Hypothalamus (tissue), 51 donors: ENCODE measurements around the gene GOSR1.
"Not testable (repeated sequence)": the region's sequence is repeated elsewhere in the genome, so short reads cannot be mapped to it uniquely, and the experiment has no call there.

Source experiments
- DNase-seq, 51 donors: peaks; one replicate each; lab custom pipeline; 2025; lab: John Stamatoyannopoulos, UW

The GOSR1 gene

DNA sequence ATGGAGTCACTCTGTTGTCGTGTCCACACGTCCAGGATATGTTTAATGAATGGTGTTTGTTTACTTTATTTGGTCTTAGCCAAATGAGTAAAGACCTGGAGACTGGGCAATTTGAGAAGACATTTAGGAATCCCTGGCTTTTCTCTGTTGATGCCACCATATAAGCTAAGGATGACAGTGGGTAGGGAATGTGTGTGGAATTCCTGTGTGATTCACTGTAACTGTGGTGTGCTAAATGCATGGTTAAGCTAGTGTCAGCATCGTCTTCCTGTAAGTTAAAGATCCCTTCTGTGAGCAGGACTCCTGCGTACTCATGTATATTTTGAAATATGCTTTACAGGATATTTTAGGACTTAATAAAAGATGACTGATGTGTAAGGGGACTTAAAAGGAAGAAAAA is 26.4 kb downstream of the GOSR1 start:
- DNase-seq: no peak

DNA sequence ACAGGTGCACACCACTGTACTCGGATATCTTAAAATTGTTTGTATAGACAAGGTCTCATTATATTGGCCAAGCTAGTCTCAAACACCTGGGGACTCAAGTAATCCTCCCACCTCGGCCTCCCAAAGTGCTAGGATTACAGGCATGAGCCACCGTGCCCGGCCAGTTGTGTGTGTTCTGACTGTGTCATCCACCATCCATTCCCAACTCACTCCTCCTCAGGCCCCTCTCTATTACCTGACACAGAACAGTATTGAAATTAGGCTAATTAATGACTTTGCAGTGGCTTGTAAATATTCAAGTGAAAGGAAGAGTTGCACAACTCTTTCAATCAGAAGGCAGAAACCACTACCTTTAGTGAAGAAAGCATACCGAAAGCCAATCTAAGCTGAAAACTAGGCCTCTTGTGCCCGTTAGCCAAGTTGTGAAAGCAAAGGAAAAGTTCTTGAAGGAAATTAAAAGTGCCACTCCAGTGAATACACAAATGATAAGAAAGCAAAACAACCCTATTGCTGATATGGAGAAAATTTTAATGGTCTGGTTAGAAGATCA is 28.7 kb downstream of the GOSR1 start:
- no peak for DNase-seq

DNA sequence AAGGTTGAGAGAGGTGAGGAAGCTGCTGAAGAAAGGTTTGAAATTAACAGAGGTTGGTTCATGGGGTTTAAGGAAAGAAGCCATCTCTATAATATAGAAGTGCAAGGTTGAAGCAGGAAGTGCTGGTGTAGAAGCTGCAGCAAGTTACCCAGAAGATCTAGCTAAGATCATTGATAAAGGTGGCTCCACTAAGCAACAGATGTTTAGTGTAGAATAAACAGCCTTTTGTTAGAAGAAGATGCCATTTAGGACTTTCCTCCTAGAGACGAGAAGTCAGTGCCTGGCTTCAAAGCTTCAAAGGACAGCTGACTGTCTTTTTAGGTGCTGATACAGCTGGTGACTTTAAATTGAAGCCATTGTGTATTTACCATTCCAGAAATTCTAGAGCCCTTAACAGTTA is 29.3 kb downstream of the GOSR1 start:
- DNase-seq: no peak

DNA sequence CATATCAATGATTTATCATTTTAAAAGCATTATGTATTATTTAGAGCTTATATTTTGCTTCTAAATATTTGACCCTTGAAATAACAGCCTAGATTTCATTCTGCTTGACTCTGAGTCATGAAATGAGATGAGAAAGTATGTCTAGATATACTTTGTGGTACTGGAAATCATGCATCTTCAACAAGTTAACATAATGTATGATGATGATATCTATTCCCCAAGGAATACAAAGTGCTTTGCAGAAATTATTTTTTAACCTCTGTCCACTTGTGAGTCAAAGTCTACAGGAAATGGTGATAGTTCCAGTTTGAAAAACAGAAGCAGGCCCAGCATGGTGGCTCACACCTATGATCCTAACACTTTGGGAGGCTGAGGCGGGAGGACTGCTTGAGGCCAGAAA is 36.1 kb downstream of the GOSR1 start:
- DNase-seq: no peak

DNA sequence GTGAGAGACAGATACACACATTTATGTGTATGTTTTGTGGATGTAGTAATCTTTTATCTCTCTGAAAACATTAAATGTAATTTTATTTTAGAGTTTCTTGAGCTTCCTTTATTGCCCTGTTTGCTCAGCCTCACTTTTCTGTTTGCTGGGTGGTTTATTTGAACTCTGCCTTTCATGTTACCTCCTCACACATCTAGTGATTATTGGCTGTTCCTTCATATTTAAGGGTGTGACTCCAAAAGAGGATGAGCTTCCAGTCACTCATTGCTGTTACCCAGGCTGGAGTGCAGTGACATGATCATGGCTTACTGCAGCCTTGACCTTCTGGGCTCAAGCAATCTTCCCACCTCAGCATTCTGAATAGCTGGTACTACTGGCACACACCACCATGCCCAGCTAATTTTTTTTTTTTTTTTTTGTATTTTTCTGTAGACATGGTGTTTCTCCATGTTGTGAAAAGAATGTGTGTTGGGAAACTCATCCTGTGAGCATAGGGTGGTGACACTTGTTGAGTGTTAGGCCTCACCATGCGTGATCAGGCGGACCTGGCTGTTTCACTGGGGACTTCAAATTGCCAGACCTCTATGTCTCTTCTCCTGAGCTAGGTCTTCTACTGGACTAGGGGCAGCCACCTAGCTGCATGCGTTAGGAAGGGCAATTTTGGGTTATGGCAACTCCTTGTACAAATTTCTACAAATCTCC is 37.8 kb downstream of the GOSR1 start:
- DNase-seq: no peak

DNA sequence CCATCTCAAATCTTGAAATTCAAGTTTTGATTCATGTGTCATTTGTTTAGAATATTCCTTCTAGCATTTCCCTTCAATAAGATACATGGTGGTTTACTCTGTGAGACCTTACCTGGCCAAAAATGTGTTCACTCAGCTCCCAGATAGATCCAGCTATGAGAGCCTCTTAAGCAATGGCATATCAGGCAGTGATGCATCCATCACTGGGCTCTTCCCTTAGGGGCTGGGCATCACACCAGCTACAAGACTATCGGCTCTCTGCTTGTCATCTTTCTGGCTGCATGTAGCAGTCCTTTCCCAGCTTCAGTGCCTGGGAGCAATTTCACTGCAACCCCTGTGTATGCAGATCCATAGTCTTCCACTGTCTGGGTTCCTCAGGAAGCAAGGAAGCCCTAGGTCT is 40.6 kb downstream of the GOSR1 start:
- DNase-seq: no peak

DNA sequence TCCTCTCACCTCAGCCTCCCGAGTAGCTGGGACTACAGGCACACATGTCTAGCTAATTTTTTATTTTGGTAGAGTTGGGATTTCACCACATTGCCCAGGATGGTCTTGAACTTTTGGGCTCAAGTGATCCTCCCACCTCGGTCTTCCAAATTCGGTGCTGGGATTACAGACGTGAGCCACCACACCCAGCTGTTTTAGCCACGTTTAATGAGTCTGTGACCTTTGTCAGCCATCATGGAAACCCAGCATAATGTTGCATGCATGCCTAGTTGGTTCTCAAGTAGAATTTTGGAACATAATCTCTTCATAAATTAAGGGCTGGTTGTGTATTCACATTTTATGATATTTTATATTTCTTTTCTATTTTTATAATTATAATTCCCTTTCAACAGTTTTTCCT is 42.0 kb downstream of the GOSR1 start:
- DNase-seq: no peak

DNA sequence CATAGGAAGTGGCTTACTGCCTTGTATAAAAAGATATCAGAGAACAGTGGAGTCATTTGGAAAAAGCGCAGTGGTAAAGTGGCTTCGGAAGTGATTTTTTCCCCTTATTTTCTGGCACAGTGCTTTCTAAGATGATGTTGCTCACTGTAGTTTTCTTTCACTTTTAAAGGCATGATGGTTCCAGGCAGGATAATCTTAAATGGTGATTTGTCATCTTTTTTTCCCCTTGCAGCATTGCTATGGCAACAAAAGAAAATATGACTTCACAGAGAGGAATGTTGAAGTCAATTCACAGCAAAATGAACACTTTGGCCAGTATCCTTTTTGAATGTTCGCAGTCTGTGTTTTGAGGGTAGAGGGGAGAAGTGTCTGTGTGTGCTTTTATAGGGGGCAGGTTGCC is 42.5 kb downstream of the GOSR1 start:
- no peak for DNase-seq

DNA sequence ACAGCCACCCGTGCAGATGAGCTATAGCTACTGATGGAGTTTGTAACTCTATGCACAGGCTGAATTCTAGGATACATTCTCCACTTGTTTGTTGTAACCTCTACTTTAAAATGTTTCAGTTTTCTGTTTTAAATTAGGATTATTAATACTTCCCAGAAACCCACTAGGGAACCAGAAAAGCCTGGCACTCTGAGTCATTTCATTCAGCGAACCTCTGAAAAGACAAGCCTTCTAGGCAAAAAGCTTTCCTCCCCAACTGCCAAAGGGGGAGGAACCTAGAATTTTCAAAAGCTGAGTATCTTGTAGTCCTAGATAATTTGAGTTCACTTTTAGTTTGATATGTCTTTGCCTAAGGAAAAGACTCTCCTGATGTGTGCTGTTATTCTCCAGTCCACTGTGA is 43.2 kb downstream of the GOSR1 start:
- peak in 3 of 51 donors; percentile 5 to 24 (median 7) for DNase-seq

DNA sequence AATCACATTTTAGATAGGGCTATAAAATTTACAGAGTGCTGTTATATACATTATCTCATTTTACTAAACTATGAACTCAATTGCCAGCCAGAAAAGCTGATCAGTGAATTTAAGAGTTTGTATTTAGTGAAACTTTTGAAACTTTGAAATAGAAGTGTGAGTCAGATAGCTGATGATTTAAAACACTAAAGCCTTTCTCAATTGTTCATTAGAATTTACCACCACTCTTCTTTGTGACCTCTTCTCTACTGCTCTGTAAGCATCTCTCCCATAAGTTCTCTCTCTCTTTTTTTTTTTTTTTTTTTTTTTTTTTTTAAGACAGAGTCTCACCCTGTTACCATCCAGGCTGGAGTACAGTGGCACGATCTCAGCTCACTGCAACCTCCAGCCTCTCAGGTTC is 43.7 kb downstream of the GOSR1 start:
- DNase-seq: no peak

DNA sequence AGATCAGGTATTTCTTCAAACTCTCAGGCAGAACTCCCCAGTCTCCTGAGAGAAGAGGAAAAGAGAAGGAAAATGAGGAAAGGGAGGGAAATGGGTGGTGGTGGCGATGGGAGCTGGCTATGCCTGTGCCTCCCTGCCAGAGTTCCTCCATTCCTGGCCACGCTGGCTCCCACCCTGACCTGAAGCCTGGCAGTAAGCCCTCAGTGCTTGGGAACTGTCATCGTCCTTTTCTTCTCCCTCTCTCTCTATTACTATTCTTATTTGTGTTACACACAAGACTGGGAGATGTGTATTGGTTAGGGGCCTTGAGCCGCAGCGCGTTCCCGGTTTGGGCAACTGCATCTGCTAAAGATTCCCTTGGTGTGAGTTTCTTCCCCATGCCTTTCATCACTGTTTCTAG is 44.6 kb downstream of the GOSR1 start:
- DNase-seq: no peak

DNA sequence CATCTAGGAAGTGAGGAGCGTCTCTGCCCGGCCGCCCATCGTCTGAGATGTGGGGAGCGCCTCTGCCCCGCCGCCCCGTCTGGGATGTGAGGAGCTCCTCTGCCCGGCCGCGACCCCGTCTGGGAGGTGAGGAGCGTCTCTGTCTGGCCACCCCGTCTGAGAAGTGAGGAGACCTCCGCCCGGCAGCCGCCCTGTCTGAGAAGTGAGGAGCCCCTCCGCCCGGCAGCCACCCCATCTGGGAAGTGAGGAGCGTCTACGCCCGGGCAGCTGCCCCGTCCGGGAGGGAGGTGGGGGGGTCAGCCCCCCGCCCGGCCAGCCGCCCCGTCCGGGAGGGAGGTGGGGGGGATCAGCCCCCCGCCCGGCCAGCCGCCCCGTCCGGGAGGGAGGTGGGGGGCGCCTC is 46.0 kb downstream of the GOSR1 start:
- DNase-seq: not testable (repeated sequence)

DNA sequence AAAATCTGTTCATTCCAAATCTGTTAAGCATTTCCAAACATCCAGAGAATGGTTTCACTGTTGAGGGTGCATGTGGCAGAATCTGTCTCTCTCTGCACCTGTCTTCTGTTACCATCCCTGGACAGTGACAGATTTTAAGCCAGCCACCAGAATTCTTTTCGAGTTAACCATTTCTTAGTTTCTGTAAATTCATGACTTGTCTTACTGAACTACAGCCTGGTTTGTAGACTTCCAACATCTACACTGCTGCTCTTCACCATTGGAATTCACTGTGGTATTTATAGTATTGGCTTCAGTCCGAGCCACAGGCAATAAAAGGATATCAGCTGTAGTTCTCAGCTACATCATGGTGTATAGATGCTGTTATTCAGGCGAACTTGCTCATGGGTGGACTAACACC is 47.6 kb downstream of the GOSR1 start:
- DNase-seq: no peak

DNA sequence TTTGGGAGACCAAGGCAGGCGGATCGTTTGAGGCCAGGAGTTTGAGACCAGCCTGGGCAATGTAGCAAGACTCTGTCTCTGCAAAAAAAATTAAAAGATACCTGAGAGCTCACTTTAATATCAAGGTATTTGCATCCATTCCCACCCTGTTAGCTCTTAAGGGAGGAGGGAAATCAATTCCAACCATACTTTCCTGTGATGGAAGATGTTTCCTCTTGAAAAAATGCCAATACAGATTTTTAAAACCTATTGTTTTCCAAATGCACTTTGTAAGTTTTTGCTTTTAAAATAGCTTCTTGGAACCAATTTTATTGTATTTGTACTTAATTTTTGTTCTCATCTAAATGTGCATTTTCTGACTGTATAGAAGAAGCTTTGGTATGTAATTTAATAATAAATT is 49.2 kb downstream of the GOSR1 start:
- DNase-seq: no peak

DNA sequence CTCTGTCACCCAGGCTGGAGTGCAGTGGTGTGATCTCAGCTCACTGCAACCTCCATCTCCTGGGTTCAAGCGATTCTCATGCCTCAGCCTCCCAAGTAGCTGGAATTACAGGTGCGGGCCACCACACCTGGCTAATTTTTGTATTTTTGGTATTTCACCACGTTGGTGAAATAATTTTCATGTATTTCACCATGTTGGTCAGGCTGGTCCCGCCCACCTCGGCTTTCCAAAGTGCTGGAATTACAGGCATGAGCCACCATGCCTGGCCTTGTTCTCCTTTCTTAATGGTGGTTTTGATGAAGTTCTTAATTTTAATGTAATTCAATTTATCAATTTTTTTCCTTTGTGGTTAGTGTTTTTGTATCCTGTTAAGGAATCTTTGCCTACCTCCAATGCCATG is 51.5 kb downstream of the GOSR1 start:
- DNase-seq: not testable (repeated sequence)

DNA sequence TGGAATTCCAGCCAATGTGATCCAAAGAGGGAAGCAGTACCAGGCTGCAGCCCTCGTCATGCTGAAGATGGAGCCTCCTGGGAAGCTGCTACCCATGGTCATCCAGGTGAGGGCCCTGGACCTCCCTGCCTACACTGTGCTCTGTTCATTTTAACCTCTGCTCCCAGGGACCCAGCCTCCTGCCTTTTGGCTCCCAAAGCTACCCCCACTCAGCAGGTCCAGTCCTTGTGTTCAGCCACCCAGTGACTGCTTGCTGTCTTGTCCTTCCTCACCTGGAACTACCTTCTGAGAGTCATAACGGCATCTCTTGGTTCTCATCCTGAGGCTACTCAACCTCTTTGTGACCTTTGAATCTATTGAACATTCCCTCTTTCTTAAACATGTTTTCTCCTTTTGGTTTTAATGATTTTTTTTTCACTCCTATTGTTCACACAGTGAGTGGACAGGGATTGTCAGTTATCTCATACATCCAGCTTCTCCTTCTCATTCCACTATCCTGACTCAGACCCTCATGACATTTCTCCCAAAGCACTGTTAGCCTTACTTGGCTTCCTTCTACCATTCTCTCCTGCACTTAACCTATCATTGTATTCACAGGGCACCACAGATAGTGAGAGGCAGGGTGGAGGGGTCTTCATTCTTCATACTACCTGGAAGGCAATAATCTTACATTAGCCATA is 53.3 kb downstream of the GOSR1 start:
- DNase-seq: no peak

DNA sequence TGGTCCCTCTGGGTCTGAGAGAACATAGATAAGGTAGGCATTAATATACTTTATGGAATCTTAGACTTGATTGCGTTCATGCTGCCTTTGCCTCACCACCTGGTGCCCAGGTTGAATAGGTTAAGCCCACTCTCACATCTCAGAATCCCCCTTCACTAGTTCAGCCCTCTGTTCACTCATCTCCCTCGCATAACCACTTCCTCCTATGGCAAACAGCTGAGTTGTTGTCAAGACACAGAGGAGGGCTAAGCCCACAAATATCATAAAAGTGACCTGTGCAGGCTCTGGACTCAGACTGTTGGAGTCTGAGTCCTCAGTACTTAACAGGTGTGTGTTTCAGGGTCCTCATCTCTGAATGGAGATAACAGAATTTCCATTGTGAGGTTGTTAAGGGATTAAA is 55.7 kb downstream of the GOSR1 start:
- no peak for DNase-seq

DNA sequence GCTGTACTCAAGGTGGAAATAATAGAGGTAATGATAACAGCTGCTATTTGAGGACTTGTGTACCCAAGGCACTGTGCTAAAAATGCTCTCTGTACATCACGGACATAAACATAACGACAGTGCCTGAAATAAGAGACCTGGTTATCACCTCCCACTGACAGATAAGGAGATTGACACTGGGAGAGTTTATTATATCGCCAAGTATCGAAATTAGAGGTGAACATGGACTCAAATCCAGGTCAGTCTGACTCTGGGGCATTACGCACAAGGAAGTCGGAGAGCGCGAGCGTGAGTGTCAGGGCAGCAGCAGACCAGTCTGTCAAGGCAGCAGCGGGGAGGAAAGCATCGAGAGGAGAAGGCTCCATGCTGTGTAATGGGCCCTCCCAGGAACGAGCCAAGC is 57.1 kb downstream of the GOSR1 start:
- no peak for DNase-seq

DNA sequence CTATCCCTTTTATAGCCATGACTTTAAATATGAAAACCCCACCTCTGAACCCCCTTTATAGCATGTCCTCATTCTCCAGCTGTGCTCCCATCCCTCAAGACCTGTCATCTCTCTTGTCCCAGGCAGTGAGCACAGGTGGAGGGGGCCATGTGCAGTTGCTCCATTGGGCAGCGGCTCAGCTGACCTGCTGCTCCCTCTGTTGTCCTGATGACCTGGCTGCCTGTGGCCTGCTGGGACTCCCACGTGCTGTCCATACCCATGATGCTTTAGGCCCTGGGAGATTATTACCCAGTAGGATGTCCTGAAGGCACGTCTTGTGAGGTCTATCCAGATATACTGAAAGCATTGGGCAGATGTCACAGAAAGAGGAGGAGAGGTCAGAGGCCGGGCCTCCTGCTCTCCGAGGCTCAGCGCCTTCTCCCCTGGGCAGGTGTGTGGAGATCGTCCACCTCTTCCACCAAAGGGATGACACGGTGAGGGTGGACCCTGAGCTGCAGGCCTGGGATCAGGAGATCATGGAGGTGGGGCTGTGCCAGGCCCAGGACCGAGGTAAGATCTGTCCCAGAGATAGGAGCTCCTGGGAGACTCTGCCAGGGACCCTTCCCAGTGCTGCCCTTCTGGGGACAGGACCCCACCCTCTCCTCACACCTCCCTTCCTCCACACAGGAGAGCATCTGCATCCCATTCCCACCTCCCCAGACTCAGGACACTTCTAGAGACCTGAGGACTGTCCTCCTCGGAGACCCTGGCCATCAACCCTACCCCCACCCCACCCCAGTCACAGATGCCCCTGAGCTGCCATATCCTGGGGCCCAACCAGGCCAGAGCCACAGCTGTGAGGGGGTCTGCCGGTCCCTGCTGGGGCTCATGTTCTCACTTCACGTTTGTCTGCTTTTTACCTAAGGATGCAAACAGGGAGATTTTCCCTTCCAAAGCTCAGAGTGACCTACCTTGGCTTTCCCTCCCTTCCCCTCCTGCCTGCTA is 58.0 kb downstream of the GOSR1 start:
- DNase-seq: no peak

DNA sequence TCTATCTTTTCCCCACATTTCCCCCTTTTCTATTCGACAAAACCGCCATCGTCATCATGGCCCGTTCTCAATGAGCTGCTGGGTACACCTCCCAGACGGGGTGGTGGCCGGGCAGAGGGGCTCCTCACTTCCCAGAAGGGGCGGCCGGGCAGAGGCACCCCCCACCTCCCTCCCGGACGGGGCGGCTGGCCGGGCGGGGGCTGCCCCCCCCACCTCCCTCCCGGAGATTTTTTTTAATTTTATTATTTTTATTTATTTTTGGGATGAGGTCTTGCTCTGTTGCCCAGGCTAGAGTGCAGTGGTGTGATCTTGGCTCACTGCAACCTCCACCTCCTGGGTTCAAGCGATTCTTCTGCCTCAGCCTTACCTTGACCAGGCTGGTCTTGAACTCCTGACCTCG is 59.6 kb downstream of the GOSR1 start:
- not testable (repeated sequence) for DNase-seq

DNA sequence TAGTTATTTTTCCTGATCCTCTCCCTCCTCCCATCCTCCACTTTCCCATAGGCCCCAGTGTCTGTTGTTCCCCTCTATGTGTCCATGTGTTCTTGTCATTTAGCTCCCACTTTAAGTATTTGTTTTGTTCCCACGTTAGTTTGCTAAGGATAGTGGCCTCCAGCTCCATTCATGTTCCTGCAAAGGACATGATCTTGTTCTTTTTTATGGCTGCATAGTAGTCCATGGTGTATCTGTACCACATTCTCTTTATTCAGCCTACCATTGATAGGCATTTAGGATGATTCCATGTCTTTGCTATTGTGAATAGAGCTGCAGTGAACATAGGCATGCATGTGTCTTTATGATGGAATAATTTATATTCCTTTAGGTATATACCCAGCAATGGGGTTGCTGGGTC is 60.5 kb downstream of the GOSR1 start:
- not testable (repeated sequence) for DNase-seq
